Measurements from ENCODE around the gene CD84. TPM values are rescaled to one million over a fixed set of nuclear protein-coding genes. Genes with fewer than 3 reads are reported as not detected.

Gene CD84
- total RNA-seq, 4 donors from 2014 or later: 1.8 to 4.1 (median 3.1) TPM

DNA sequence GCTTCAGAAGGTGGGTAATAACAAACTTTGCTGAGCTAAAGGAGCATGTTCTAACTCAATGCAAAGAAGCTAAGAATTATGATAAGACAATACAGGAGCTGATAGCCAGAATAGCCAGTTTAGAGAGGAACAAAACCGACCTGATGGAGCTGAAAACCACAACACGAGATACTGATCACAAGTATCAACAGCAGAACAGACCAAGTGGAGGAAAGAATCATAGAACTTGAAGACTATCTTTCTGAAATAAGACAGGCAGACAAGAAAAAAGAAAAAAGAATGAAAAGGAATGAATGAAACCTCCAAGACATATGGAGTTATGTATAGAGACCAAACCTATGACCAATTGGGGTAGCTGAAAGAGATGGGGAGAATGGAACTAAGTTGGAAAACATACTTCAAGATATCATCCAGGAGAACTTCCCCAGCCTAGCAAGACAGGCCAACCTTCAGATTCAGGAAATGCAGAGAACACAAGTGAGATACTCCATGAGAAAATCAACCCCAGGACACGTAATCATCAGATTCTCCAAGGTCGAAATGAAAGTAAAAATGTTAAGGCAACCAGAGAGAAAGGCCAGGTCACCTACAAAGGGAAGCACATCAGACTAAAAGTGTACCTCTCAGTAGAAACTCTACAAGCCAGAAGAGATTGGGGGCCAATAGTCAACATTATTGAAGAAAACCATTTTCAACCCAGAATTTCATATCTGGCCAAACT is 20.5 kb downstream of the CD84 start:
- DNase-seq: no peak
- no peak overlapping the region for H3K4me3 ChIP-seq
- no peaks in the 10 kb centered on the region for H3K27me3 ChIP-seq
- H3K27ac ChIP-seq: no peak overlapping the region
- intact Hi-C loops (cut with DNase I; ENCODE audit: low total_unique reads): no loop called here
- H3K4me1 ChIP-seq: no peaks in the 10 kb centered on the region
- TF ChIP-seq, protein P1, sequence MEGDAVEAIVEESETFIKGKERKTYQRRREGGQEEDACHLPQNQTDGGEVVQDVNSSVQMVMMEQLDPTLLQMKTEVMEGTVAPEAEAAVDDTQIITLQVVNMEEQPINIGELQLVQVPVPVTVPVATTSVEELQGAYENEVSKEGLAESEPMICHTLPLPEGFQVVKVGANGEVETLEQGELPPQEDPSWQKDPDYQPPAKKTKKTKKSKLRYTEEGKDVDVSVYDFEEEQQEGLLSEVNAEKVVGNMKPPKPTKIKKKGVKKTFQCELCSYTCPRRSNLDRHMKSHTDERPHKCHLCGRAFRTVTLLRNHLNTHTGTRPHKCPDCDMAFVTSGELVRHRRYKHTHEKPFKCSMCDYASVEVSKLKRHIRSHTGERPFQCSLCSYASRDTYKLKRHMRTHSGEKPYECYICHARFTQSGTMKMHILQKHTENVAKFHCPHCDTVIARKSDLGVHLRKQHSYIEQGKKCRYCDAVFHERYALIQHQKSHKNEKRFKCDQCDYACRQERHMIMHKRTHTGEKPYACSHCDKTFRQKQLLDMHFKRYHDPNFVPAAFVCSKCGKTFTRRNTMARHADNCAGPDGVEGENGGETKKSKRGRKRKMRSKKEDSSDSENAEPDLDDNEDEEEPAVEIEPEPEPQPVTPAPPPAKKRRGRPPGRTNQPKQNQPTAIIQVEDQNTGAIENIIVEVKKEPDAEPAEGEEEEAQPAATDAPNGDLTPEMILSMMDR (IDR thresholded peaks at IDR 0.05): no peak
- TF ChIP-seq POLR2A (IDR thresholded peaks at IDR 0.05): no peak
- no peaks in the 10 kb centered on the region for H3K36me3 ChIP-seq
- H3K9me3 ChIP-seq: no peaks in the 10 kb centered on the region

DNA sequence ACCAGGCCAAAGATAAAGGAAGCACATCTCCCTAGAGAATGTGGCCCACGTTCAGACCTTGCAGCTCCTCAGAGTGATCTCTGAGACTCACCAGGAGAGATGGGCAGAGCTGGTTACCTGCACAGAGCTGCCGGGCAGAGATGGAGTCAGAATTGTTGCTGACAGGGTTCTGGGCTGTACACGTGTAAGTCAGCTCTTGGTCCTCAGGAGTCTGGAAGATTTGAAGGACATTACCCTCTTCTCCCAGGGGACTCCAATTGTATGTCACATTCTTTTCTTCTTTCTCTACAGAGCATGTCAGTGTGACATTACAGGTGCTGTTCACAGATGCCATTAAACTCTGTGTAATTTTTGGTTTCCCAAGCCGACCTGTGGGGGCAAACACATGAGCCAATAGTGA is 25.5 kb downstream of the CD84 start:
- Histone ChIP-seq H3K27ac (no peak overlapping the region), H3K4me3 (no peak overlapping the region)
- no peak for DNase-seq

DNA sequence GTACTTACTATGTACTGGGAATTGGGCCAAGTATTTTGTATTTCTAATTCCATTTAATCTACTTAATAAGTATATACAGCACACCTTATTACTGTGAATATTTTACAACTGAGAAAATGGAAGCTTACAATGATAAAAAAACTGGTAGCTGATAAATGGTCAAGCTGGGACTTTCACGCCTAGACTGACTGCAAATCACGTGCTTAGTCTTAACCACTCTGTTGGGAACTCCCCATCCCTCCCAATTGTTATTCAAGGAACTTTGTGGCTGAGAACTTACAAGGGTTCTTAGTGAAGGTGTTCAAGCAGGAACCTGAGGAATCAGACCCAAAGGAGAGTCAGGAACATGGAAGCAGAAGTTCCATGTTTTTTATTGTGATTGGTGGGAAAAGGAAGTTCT is 26.9 kb downstream of the CD84 start:
- H3K36me3 ChIP-seq: no peaks in the 10 kb centered on the region
- intact Hi-C loops (cut with DNase I; ENCODE audit: low total_unique reads): no loop called here
- no peaks in the 10 kb centered on the region for H3K9me3 ChIP-seq
- no peak overlapping the region for H3K4me3 ChIP-seq
- no peaks in the 10 kb centered on the region for H3K4me1 ChIP-seq
- TF ChIP-seq, protein P1 (IDR thresholded peaks at IDR 0.05): no peak
- no peak for TF ChIP-seq POLR2A (IDR thresholded peaks at IDR 0.05)
- no peak for DNase-seq
- no peak overlapping the region for H3K27ac ChIP-seq
- no peaks in the 10 kb centered on the region for H3K27me3 ChIP-seq

More for the DNA sequence above, 25.5 kb downstream of the CD84 start:
- H3K9me3 ChIP-seq: no peaks in the 10 kb centered on the region
- TF ChIP-seq POLR2A (IDR thresholded peaks at IDR 0.05): no peak
- TF ChIP-seq, protein P1 (IDR thresholded peaks at IDR 0.05): no peak
- H3K4me1 ChIP-seq: no peaks in the 10 kb centered on the region
- no peaks in the 10 kb centered on the region for H3K36me3 ChIP-seq
- no peaks in the 10 kb centered on the region for H3K27me3 ChIP-seq
- intact Hi-C loops (cut with DNase I; ENCODE audit: low total_unique reads): no loop called here

DNA sequence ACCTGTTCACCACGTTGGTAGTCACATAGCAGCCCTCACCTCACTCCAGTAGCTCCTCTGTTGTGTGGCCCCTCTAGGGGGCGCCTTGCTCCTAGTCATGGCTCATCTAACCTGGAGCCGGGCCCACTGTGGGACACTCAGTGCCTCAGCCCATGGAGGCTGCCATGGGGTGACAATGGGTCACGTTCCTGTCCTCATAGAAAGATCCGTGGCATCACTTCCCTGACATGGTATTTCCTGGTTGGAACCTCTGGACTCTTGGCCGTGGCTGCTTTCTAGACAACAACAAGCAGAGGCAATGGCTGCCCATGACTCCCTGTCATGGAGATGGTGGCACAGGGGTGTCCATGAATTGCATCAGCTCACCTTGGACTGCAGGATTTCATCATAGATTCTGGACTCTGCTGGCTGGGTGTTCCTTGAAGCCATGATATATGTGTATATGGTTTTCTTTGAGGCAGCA is 28.7 kb downstream of the CD84 start:
- H3K27ac ChIP-seq: no peak overlapping the region
- no peak overlapping the region for H3K4me3 ChIP-seq
- no peaks in the 10 kb centered on the region for H3K36me3 ChIP-seq
- no peaks in the 10 kb centered on the region for H3K4me1 ChIP-seq
- TF ChIP-seq POLR2A (IDR thresholded peaks at IDR 0.05): no peak
- TF ChIP-seq, protein P1 (IDR thresholded peaks at IDR 0.05): no peak
- no peak for DNase-seq
- H3K27me3 ChIP-seq: no peaks in the 10 kb centered on the region
- intact Hi-C loops (cut with DNase I; ENCODE audit: low total_unique reads): no loop called here
- no peaks in the 10 kb centered on the region for H3K9me3 ChIP-seq

DNA sequence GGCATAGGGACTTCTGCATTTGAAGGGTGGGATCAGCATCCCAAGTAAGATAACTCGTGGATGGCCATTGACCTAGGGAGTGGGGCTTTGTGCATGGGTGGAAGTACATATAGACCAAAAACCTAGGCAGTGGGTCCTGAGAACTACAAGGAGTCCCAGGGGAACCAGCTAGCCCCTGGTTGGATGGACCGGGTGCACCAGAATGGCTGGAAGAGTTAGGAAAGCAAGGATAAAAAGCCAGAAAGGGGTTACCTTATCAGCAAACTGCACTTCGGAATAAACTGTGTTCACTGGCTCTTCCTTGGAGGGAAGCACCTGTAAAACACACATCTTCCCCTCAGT is 29.7 kb downstream of the CD84 start:
- no peaks in the 10 kb centered on the region for H3K9me3 ChIP-seq
- intact Hi-C loops (cut with DNase I; ENCODE audit: low total_unique reads): no loop called here
- no peak overlapping the region for H3K27ac ChIP-seq
- no peaks in the 10 kb centered on the region for H3K4me1 ChIP-seq
- TF ChIP-seq, protein P1 (IDR thresholded peaks at IDR 0.05): no peak
- no peak for TF ChIP-seq POLR2A (IDR thresholded peaks at IDR 0.05)
- DNase-seq: no peak
- H3K4me3 ChIP-seq: no peak overlapping the region
- H3K27me3 ChIP-seq: no peaks in the 10 kb centered on the region
- H3K36me3 ChIP-seq: no peaks in the 10 kb centered on the region
